ENCODE results near the gene BCL2L14. TPM values are rescaled to one million over a fixed set of nuclear protein-coding genes. Genes with fewer than 3 reads are reported as not detected.

BCL2L14 gene
- total and polyA plus RNA-seq, 2 of the 13 experiments (the other 11 are each of a cell fraction or from before 2014, with no cell fraction given) = 0.11 TPM; not detected in 1

DNA sequence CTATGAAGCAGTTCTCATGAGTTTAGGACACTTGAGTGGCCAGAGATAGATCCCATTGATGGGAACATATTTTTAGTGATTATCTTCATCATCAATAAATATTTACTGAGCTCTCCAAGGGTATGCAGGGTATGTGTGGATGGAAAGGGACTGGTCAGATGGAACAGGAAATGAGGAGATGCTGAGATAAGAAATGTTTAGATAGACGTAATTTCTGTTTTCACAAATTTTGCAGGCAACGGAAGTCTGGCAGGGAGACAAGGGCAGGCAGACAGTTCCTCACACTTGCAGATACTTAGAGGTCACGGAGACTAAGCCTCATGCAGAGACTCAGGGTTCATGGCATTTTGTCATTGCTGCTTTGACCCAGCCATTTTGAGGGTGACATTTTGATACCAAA lies 24.3 kb downstream of the BCL2L14 start (continued):
- TF ChIP-seq, protein P1, sequence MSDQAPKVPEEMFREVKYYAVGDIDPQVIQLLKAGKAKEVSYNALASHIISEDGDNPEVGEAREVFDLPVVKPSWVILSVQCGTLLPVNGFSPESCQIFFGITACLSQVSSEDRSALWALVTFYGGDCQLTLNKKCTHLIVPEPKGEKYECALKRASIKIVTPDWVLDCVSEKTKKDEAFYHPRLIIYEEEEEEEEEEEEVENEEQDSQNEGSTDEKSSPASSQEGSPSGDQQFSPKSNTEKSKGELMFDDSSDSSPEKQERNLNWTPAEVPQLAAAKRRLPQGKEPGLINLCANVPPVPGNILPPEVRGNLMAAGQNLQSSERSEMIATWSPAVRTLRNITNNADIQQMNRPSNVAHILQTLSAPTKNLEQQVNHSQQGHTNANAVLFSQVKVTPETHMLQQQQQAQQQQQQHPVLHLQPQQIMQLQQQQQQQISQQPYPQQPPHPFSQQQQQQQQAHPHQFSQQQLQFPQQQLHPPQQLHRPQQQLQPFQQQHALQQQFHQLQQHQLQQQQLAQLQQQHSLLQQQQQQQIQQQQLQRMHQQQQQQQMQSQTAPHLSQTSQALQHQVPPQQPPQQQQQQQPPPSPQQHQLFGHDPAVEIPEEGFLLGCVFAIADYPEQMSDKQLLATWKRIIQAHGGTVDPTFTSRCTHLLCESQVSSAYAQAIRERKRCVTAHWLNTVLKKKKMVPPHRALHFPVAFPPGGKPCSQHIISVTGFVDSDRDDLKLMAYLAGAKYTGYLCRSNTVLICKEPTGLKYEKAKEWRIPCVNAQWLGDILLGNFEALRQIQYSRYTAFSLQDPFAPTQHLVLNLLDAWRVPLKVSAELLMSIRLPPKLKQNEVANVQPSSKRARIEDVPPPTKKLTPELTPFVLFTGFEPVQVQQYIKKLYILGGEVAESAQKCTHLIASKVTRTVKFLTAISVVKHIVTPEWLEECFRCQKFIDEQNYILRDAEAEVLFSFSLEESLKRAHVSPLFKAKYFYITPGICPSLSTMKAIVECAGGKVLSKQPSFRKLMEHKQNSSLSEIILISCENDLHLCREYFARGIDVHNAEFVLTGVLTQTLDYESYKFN (CRISPR knock-in tag; conservative IDR thresholded peaks at IDR 0.05) = peak; percentile 41; the same call in 1 of the 2 replicates
- no peak for TF ChIP-seq RBFOX2 (IDR thresholded peaks at IDR 0.05; ENCODE audit: low read depth, low read length)
- no peak for TF ChIP-seq MTA1 (CRISPR knock-in tag; IDR thresholded peaks at IDR 0.05; ENCODE audit: borderline replicate concordance)
- no peak for TF ChIP-seq JUND (CRISPR knock-in tag; IDR thresholded peaks at IDR 0.05)
- TF ChIP-seq NCOA2 (CRISPR knock-in tag; IDR thresholded peaks at IDR 0.05) = peak; percentile 34; the same call in 1 of the 2 replicates
- TF ChIP-seq, protein P2, sequence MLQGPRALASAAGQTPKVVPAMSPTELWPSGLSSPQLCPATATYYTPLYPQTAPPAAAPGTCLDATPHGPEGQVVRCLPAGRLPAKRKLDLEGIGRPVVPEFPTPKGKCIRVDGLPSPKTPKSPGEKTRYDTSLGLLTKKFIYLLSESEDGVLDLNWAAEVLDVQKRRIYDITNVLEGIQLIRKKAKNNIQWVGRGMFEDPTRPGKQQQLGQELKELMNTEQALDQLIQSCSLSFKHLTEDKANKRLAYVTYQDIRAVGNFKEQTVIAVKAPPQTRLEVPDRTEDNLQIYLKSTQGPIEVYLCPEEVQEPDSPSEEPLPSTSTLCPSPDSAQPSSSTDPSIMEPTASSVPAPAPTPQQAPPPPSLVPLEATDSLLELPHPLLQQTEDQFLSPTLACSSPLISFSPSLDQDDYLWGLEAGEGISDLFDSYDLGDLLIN (CRISPR knock-in tag; IDR thresholded peaks at IDR 0.05; ENCODE audit: borderline replicate concordance) = no peak
- no peak for TF ChIP-seq MXD4 (CRISPR knock-in tag; IDR thresholded peaks at IDR 0.05)
- TF ChIP-seq, protein P3, sequence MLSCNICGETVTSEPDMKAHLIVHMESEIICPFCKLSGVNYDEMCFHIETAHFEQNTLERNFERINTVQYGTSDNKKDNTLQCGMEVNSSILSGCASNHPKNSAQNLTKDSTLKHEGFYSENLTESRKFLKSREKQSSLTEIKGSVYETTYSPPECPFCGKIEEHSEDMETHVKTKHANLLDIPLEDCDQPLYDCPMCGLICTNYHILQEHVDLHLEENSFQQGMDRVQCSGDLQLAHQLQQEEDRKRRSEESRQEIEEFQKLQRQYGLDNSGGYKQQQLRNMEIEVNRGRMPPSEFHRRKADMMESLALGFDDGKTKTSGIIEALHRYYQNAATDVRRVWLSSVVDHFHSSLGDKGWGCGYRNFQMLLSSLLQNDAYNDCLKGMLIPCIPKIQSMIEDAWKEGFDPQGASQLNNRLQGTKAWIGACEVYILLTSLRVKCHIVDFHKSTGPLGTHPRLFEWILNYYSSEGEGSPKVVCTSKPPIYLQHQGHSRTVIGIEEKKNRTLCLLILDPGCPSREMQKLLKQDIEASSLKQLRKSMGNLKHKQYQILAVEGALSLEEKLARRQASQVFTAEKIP (CRISPR knock-in tag; IDR thresholded peaks at IDR 0.05; ENCODE audit: borderline replicate concordance) = no peak
- TF ChIP-seq GABPA (IDR thresholded peaks at IDR 0.05; ENCODE audit: low read depth, low read length) = no peak
- peak; percentile 54; the same call in 1 of the 2 replicates for TF ChIP-seq GABPA (CRISPR knock-in tag; IDR thresholded peaks at IDR 0.05; ENCODE audit: low read depth)
- no peak for TF ChIP-seq ZNF484 (CRISPR knock-in tag; IDR thresholded peaks at IDR 0.05; ENCODE audit: borderline replicate concordance, low read depth)
- TF ChIP-seq ADNP (CRISPR knock-in tag; IDR thresholded peaks at IDR 0.05) = no peak
- TF ChIP-seq, protein P4, sequence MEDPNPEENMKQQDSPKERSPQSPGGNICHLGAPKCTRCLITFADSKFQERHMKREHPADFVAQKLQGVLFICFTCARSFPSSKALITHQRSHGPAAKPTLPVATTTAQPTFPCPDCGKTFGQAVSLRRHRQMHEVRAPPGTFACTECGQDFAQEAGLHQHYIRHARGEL (CRISPR knock-in tag; IDR thresholded peaks at IDR 0.05) = no peak
- 0 out of 2 replicates have a peak, but pooled peaks have one; percentile 11 for TF ChIP-seq FOSL2 (CRISPR knock-in tag; IDR thresholded peaks at IDR 0.05)
- no peak for TF ChIP-seq ZNF10 (CRISPR knock-in tag; IDR thresholded peaks at IDR 0.05; ENCODE audit: borderline replicate concordance, low read depth)
- no peak for TF ChIP-seq SKI (IDR thresholded peaks at IDR 0.05; ENCODE audit: partially characterized antibody)
- no peak for TF ChIP-seq HDAC6 (IDR thresholded peaks at IDR 0.05; ENCODE audit: low read depth, low read length)
